Erythroblast (primary cell): ENCODE data around the gene NF1.

Experiments used
- GATA1 ChIP-seq: IDR thresholded peaks from 2 replicates; pipeline ENCODE4 v1.6.1; 2011; ENCODE audit warnings: low read depth, mild to moderate bottlenecking, control low read depth, low read length, moderate library complexity
- POLR2A ChIP-seq: IDR thresholded peaks from 2 replicates; pipeline ENCODE4 v1.6.1; 2011; ENCODE audit warnings: mild to moderate bottlenecking, low read length

DNA sequence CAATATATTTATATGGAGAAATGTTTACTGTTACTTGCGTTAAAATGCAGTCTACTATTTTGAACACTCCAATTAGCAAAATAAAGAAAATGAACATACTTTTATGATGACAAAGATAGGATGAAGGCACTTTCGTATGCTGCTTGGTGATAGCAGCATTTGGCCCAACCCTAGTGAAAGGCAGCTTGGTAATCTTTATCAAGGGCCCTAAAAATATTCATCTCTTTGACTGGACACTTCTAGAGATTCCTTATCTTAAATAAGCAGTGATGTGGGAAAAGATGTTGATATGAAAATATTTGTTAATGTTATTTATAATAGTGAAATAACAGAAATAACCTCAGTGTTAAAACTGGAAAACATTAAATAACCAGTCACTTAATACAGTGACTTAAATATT lies 79.4 kb downstream of the NF1 start:
- TF ChIP-seq POLR2A (no peak), GATA1 (no peak)
